K562 (cell line): ENCODE data around the gene CLCA2. TPM values are rescaled to one million over a fixed set of nuclear protein-coding genes. Genes with fewer than 3 reads are reported as not detected.

Source experiments
- CBFA2T3 ChIP-seq: fragments of 450-650 bp; IDR thresholded peaks from 2 replicates; pipeline ENCODE4 v1.6.1; 2017
- CTBP1 ChIP-seq: fragments of 450-650 bp; IDR thresholded peaks from 2 replicates; pipeline ENCODE4 v1.6.1; 2016; ENCODE audit warnings: borderline replicate concordance
- EHMT2 ChIP-seq: fragments of 450-650 bp; IDR thresholded peaks from 2 replicates; pipeline ENCODE4 v1.6.1; 2018; ENCODE audit warnings: antibody characterized with exemption
- GATAD2B ChIP-seq: fragments of 450-650 bp; IDR thresholded peaks from 2 replicates; pipeline ENCODE4 v1.6.1; 2017; ENCODE audit warnings: mild to moderate bottlenecking, borderline replicate concordance
- HDAC1 ChIP-seq, 2 experiments: fragments of 450-650 bp; IDR thresholded peaks; 2 replicates each; pipeline ENCODE4 v1.6.1; 2016 to 2017; ENCODE audit warnings: inconsistent platforms in 1 of 2, mild to moderate bottlenecking in 1 of 2, moderate library complexity in 1 of 2
- HDAC8 ChIP-seq: fragments of 450-650 bp; IDR thresholded peaks from 2 replicates; pipeline ENCODE4 v1.6.1; 2016; ENCODE audit warnings: mild to moderate bottlenecking, missing genetic modification characterization, moderate library complexity, missing compliant biosample characterization
- JUN ChIP-seq, 2 experiments: sonication (generic) in 1 of 2; formaldehyde crosslinking in 1 of 2; IDR thresholded peaks; 2 replicates each; pipeline versions ENCODE4 v1.6.1 to v1.8.0; 2012 to 2022; ENCODE audit warnings: borderline replicate concordance in 2 of 2, mild to moderate bottlenecking in 2 of 2, improper control_type of control experiment in 1 of 2, low read depth in 1 of 2, low read length in 1 of 2, missing genetic modification reagents in 1 of 2
- L3MBTL2 ChIP-seq: fragments of 450-650 bp; IDR thresholded peaks from 2 replicates; pipeline ENCODE4 v1.6.1; 2016; ENCODE audit warnings: mild to moderate bottlenecking, moderate library complexity
- MXI1 ChIP-seq: IDR thresholded peaks from 2 replicates; pipeline ENCODE4 v1.6.1; 2011; ENCODE audit warnings: low read depth, mild to moderate bottlenecking, improper control_type of control experiment, low read length
- NFIC ChIP-seq: fragments of 450-650 bp; IDR thresholded peaks from 2 replicates; pipeline ENCODE4 v1.6.1; 2017; ENCODE audit warnings: mild to moderate bottlenecking, inconsistent platforms
- NFRKB ChIP-seq: fragments of 450-650 bp; IDR thresholded peaks from 2 replicates; pipeline ENCODE4 v1.6.1; 2016; ENCODE audit warnings: low read depth
- NUFIP1 ChIP-seq: fragments of 450-650 bp; IDR thresholded peaks from 2 replicates; pipeline ENCODE4 v1.6.1; 2018; ENCODE audit not compliant: partially characterized antibody
- PURB ChIP-seq: sonication (generic); formaldehyde crosslinking; IDR thresholded peaks from 2 replicates; pipeline ENCODE4 v1.9.0; 2021; ENCODE audit warnings: low read depth, mild to moderate bottlenecking, missing genetic modification reagents
- SREBF1 ChIP-seq: fragments of 150-350 bp; IDR thresholded peaks from 2 replicates; pipeline ENCODE4 v1.6.1; 2014; ENCODE audit warnings: antibody characterized with exemption, low read depth, low read length, borderline replicate concordance
- TBL1XR1 ChIP-seq, 2 experiments: IDR thresholded peaks; 2 replicates each; pipeline ENCODE4 v1.6.1; 2012; ENCODE audit warnings: improper control_type of control experiment in 2 of 2, low read length in 2 of 2, mild to moderate bottlenecking in 1 of 2
- TCFL5 ChIP-seq: fragments of 250-450 bp; sonication (Bioruptor Pico); conservative IDR thresholded peaks from 2 replicates; pipeline ENCODE4 v1.6.1; 2021; ENCODE audit warnings: mild to moderate bottlenecking, moderate library complexity, matching md5 sums
- TGIF2 ChIP-seq: sonication (generic); formaldehyde crosslinking; IDR thresholded peaks from 2 replicates; pipeline ENCODE4 v1.8.1; 2022; ENCODE audit warnings: mild to moderate bottlenecking, missing genetic modification reagents, moderate library complexity
- THRB ChIP-seq: fragments of 450-650 bp; formaldehyde crosslinking; conservative IDR thresholded peaks from 2 replicates; pipeline ENCODE4 v1.4.0; 2022; ENCODE audit warnings: mild to moderate bottlenecking, missing genetic modification characterization
- ZBTB5 ChIP-seq: fragments of 450-650 bp; IDR thresholded peaks from 2 replicates; pipeline ENCODE4 v1.6.1; 2017; ENCODE audit warnings: antibody characterized with exemption
- ZC3H4 ChIP-seq: sonication (generic); formaldehyde crosslinking; IDR thresholded peaks from 2 replicates; pipeline ENCODE4 v1.9.0; 2021; ENCODE audit warnings: missing genetic modification reagents, borderline replicate concordance
- ZNF232 ChIP-seq: sonication (generic); formaldehyde crosslinking; IDR thresholded peaks from 2 replicates; pipeline ENCODE4 v1.8.0; 2022; ENCODE audit warnings: mild to moderate bottlenecking, missing genetic modification reagents
- ZNF444 ChIP-seq: fragments of 250-450 bp; sonication (Bioruptor Pico); IDR thresholded peaks from 2 replicates; pipeline ENCODE4 v1.4.0; 2020; ENCODE audit warnings: mild to moderate bottlenecking, moderate library complexity
- ZNF584 ChIP-seq: fragments of 200-800 bp; sonication (Bioruptor generic); IDR thresholded peaks from 2 replicates; pipeline ENCODE4 v1.6.1; 2016; ENCODE audit warnings: low read depth, mild to moderate bottlenecking, missing genetic modification characterization, missing compliant biosample characterization
- ZNF707 ChIP-seq: fragments of 250-450 bp; sonication (Bioruptor Pico); conservative IDR thresholded peaks from 2 replicates; pipeline ENCODE4 v1.8.0; 2022; ENCODE audit warnings: inconsistent platforms, mild to moderate bottlenecking, moderate library complexity
- ZNF830 ChIP-seq: fragments of 250-450 bp; sonication (Bioruptor Pico); IDR thresholded peaks from 2 replicates; pipeline ENCODE4 v1.5.0; 2021; ENCODE audit warnings: mild to moderate bottlenecking
- polyA plus RNA-seq, 8 experiments: library from polyadenylated mRNA; depleted of rRNA in 4 of 8; stranded (reverse) in 5 of 8; unstranded in 3 of 8; fragments of >200 nt; fragmentation: Nextera tagmentation in 2 of 8; fragmentation: Illumina TruSeq in 1 of 8; extraction: Ambion mirVana in 2 of 8; extraction: Trizol in 1 of 8; gene quantifications; 2 replicates each; pipeline versions ENCODE4 v1.2.1 to v1.2.3, GENCODE V29; 2011 to 2014; ENCODE audit warnings: inconsistent platforms in 1 of 8, missing spikeins in 1 of 8
- total RNA-seq, 7 experiments: library from RNA; depleted of rRNA in 6 of 7; stranded (reverse); fragments of >200 nt in 6 of 7; fragmentation: Illumina TruSeq in 2 of 7; extraction: Trizol in 2 of 7; gene quantifications; 2 replicates each; pipeline versions ENCODE4 v1.2.1 to v1.2.3, GENCODE V29; 2011 to 2021; ENCODE audit warnings: low replicate concordance in 1 of 7
- TF ChIP-seq, protein P1 (sequence below): fragments of 450-650 bp; IDR thresholded peaks from one replicate; pipeline ENCODE4 v1.6.1; 2018; ENCODE audit warnings: mild to moderate bottlenecking, moderate library complexity; ENCODE audit not compliant: partially characterized antibody
- TF ChIP-seq, protein P2 (sequence below): fragments of 250-450 bp; sonication (Bioruptor Pico); IDR thresholded peaks from 2 replicates; pipeline ENCODE4 v1.9.0; 2021; ENCODE audit warnings: mild to moderate bottlenecking

The CLCA2 gene
- total and polyA plus RNA-seq, 9 of the 15 experiments (the other 6 are each of a cell fraction or from before 2014, with no cell fraction given): 0.03 TPM; not detected in 8

- TF ChIP-seq ZNF830 (CRISPR knock-in tag) (0 out of 2 replicates have a peak, but pooled peaks have one; percentile 77), GATAD2B (0 out of 2 replicates have a peak, but pooled peaks have one; percentile 36), ZNF707 (CRISPR knock-in tag) (peak; percentile 93), NFIC (peak; percentile 84), CTBP1 (peak; percentile 41), MXI1 (no peak), JUN (IDR thresholded peaks at IDR 0.05; ENCODE audit: borderline replicate concordance, low read depth, low read length) (0 out of 2 replicates have a peak, but pooled peaks have one; percentile 6), JUN (CRISPR knock-in tag; IDR thresholded peaks at IDR 0.05; ENCODE audit: borderline replicate concordance) (no peak), ZC3H4 (no peak), NFRKB (no peak), ZNF444 (CRISPR knock-in tag) (peak; percentile 93), EHMT2 (peak; percentile 53; the same call in 1 of the 2 replicates), NUFIP1 (peak; percentile 94), HDAC8 (peak; percentile 98), ZNF232 (CRISPR knock-in tag) (no peak), PURB (CRISPR knock-in tag) (no peak), ZNF584 (CRISPR knock-in tag) (no peak; the same call in 1 of the 2 replicates), TGIF2 (no peak), L3MBTL2 (peak; percentile 68; the same call in 1 of the 2 replicates), SREBF1 (no peak), TCFL5 (CRISPR knock-in tag) (peak; percentile 97), TBL1XR1 (IDR thresholded peaks at IDR 0.05; ENCODE audit: low read length in 2 of 2) (peak; percentile 78 to 80; a peak in 3 of 4 replicates), CBFA2T3 (peak; percentile 97), THRB (CRISPR knock-in tag) (no peak), ZBTB5 (no peak), HDAC1 (IDR thresholded peaks at IDR 0.05) (peak; percentile 13 to 73; a peak in 2 of 4 replicates)
- TF ChIP-seq, protein P1, sequence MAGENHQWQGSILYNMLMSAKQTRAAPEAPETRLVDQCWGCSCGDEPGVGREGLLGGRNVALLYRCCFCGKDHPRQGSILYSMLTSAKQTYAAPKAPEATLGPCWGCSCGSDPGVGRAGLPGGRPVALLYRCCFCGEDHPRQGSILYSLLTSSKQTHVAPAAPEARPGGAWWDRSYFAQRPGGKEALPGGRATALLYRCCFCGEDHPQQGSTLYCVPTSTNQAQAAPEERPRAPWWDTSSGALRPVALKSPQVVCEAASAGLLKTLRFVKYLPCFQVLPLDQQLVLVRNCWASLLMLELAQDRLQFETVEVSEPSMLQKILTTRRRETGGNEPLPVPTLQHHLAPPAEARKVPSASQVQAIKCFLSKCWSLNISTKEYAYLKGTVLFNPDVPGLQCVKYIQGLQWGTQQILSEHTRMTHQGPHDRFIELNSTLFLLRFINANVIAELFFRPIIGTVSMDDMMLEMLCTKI: no peak
- TF ChIP-seq, protein P2, sequence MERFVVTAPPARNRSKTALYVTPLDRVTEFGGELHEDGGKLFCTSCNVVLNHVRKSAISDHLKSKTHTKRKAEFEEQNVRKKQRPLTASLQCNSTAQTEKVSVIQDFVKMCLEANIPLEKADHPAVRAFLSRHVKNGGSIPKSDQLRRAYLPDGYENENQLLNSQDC: no peak; the same call in 1 of the 2 replicates
Observed at GRCh38 chr1:86461482-86461881, 37.5 kb downstream of the CLCA2 start (continued).
